ENCODE measurements around the gene NRL.

- TF ChIP-seq SIN3A (IDR thresholded peaks at IDR 0.05; ENCODE audit: borderline replicate concordance, insufficient read depth, low read depth, low read length) (no peak), POLR2AphosphoS5 (IDR thresholded peaks at IDR 0.05; ENCODE audit: low read depth, low read length) (no peak), TCF7L2 (IDR thresholded peaks at IDR 0.05; ENCODE audit: low read depth, low read length) (no peak)
- TF ChIP-seq, protein P1, sequence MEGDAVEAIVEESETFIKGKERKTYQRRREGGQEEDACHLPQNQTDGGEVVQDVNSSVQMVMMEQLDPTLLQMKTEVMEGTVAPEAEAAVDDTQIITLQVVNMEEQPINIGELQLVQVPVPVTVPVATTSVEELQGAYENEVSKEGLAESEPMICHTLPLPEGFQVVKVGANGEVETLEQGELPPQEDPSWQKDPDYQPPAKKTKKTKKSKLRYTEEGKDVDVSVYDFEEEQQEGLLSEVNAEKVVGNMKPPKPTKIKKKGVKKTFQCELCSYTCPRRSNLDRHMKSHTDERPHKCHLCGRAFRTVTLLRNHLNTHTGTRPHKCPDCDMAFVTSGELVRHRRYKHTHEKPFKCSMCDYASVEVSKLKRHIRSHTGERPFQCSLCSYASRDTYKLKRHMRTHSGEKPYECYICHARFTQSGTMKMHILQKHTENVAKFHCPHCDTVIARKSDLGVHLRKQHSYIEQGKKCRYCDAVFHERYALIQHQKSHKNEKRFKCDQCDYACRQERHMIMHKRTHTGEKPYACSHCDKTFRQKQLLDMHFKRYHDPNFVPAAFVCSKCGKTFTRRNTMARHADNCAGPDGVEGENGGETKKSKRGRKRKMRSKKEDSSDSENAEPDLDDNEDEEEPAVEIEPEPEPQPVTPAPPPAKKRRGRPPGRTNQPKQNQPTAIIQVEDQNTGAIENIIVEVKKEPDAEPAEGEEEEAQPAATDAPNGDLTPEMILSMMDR (IDR thresholded peaks at IDR 0.05), result no peak
- TF ChIP-seq, protein P2, sequence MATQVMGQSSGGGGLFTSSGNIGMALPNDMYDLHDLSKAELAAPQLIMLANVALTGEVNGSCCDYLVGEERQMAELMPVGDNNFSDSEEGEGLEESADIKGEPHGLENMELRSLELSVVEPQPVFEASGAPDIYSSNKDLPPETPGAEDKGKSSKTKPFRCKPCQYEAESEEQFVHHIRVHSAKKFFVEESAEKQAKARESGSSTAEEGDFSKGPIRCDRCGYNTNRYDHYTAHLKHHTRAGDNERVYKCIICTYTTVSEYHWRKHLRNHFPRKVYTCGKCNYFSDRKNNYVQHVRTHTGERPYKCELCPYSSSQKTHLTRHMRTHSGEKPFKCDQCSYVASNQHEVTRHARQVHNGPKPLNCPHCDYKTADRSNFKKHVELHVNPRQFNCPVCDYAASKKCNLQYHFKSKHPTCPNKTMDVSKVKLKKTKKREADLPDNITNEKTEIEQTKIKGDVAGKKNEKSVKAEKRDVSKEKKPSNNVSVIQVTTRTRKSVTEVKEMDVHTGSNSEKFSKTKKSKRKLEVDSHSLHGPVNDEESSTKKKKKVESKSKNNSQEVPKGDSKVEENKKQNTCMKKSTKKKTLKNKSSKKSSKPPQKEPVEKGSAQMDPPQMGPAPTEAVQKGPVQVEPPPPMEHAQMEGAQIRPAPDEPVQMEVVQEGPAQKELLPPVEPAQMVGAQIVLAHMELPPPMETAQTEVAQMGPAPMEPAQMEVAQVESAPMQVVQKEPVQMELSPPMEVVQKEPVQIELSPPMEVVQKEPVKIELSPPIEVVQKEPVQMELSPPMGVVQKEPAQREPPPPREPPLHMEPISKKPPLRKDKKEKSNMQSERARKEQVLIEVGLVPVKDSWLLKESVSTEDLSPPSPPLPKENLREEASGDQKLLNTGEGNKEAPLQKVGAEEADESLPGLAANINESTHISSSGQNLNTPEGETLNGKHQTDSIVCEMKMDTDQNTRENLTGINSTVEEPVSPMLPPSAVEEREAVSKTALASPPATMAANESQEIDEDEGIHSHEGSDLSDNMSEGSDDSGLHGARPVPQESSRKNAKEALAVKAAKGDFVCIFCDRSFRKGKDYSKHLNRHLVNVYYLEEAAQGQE (IDR thresholded peaks at IDR 0.05; ENCODE audit: insufficient read depth in 1 of 2, low read depth in 2 of 2, low read length in 1 of 2), result no peak
Observed at GRCh38 chr14:24132976-24133375, 18.2 kb upstream of the NRL start.
